HG03060 (cell line): ENCODE data around the gene HSD17B4.
A peak's percentile ranks its signal among the peaks of the same experiment; 100 is the strongest.
"Not testable (repeated sequence)": the region's sequence is repeated elsewhere in the genome, so short reads cannot be mapped to it uniquely, and the experiment has no call there.

Source experiments
- ATAC-seq: cut with Tn5 transposase; IDR thresholded peaks from one replicate; pipeline ENCODE4 v1.9.1; 2021; ENCODE audit warnings: low read depth, moderate number of reproducible peaks; ENCODE audit not compliant: unreplicated experiment

Gene HSD17B4, protein sequence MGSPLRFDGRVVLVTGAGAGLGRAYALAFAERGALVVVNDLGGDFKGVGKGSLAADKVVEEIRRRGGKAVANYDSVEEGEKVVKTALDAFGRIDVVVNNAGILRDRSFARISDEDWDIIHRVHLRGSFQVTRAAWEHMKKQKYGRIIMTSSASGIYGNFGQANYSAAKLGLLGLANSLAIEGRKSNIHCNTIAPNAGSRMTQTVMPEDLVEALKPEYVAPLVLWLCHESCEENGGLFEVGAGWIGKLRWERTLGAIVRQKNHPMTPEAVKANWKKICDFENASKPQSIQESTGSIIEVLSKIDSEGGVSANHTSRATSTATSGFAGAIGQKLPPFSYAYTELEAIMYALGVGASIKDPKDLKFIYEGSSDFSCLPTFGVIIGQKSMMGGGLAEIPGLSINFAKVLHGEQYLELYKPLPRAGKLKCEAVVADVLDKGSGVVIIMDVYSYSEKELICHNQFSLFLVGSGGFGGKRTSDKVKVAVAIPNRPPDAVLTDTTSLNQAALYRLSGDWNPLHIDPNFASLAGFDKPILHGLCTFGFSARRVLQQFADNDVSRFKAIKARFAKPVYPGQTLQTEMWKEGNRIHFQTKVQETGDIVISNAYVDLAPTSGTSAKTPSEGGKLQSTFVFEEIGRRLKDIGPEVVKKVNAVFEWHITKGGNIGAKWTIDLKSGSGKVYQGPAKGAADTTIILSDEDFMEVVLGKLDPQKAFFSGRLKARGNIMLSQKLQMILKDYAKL

DNA sequence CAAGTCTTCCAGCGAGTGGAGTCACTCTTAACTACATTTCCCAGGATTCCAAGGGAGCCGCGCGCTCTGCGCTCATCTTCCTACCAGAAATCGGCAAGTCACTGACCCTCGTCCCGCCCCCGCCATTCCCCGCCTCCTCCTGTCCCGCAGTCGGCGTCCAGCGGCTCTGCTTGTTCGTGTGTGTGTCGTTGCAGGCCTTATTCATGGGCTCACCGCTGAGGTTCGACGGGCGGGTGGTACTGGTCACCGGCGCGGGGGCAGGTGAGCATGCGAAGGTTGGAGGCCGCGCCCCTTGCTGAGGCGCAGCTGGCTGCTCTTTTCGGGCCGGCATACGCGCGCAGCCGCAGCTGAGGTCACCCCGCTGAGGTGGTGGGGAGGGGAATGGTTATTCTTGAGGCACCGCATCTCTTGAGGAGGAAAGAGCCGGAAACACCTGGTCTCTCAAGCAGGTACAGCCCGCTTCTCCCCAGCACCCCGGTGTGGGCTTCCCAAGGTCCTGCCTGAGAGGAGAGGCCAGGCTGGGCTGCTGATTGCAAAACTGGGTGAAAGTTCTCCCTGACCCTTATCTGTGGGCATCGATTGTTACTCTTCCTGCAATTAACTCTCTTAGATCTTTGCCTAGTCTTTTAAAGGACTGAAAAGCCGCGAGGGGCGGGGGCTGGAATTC is at the start of gene HSD17B4:
Gene HSD17B4 (plus strand): TSS at position 125 of the 667 bp plus-strand sequence. CDS start 79 bp downstream, at position 204.
- ATAC-seq: peak; percentile 96

GRCh38 chr5:119402555-119402954 is 49.7 kb upstream of the HSD17B4 start:
- no peak for ATAC-seq

DNA sequence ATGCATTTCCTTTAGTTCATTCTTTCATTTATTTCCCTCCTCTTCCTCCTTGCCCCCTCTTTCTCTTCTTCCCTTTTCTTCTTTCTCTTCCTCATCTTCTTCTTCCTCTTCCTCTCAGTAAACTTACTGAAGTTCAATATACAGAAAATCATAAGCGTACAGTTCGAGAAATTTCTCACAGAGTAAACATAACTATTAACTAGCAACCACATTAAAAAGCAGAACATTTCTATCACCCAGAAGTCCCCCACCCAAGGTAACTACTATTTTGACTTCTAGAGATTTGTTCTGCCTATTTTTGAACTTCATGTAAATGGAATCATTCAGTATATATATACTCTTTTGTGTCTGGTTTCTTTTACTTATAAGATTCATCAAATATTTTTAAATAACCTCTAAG is 48.3 kb upstream of the HSD17B4 start:
- no peak for ATAC-seq

DNA sequence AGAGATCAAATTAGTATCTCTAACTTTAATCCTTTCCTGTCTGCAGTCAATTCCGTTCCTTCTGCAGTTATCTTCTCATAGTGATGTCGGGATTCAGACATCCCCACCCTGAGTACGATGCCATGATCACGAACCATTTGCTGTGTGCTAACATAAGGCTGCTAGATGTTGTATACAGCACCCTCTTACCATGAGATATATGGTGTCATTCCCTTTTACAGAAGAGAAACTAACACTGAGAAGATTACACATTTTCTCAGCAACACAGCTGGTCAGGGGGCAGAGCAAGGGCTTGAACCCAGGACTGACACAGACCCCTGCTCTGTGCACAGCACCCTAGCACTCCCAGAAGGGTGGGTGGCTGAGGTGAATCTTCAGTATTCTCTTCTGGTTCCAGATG is 46.9 kb upstream of the HSD17B4 start:
- no peak for ATAC-seq

- no peak for ATAC-seq
These were observed 45.7 kb upstream of the HSD17B4 start for GRCh38 chr5:119406551-119407110.

GRCh38 chr5:119409235-119409815 is 43.0 kb upstream of the HSD17B4 start:
- no peak for ATAC-seq

- no peak for ATAC-seq
These were observed 41.7 kb upstream of the HSD17B4 start for GRCh38 chr5:119410448-119411159.

- ATAC-seq: peak; percentile 51
These were observed 40.7 kb upstream of the HSD17B4 start for GRCh38 chr5:119411361-119412278.

GRCh38 chr5:119412279-119413227 is 39.7 kb upstream of the HSD17B4 start:
- no peak for ATAC-seq

DNA sequence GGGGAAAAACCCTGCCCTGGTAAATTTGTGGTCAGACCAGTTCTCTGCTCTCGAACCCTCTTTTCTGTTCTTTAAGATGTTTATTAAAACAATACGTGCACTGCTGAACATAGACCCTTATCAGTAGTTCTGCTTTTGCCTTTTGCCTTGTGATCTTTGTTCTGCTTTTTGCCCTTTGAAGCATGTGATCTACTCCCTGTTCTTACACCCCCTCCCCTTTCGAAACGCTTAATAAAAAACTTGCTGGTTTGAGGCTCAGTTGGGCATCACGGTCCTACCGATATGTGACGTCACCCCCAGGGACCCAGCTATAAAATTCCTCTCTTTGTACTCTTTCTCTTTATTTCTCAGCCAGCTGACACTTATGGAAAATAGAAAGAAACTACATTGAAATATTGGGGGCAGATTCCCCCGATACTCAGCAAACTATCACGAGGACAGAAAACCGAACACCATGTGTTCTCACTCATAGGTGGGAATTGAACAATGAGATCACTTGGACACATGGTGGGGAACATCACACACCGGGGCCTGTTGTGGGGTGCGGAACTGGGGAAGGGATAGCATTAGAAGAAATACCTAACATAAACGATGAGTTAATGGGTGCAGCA is 38.1 kb upstream of the HSD17B4 start:
- ATAC-seq: peak; percentile 26

- peak; percentile 19 for ATAC-seq
These were observed 34.2 kb upstream of the HSD17B4 start for GRCh38 chr5:119417891-119418605.

DNA sequence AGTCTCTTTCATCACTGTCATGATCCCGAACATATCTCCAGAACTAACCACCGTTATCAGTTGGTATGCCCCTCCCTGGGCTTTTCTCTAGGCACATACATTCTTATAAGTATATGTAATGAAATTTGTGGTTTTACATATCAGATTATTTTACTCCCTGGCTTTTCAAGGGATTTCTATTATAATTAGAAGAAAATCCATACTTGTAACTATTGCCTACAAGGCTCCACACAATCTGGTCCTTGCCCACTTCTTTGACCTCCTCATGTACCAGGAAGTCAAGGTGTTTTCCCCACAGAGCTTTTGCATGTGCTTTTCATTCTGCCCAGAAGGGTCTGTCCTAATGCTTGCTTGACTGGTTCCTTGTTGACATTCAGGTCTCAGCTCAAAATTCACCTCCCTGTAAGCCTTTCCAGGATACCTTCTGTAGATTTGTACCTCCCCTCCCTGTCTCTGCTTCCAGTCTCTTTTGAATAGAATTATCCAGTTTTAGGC is 33.6 kb upstream of the HSD17B4 start:
- peak; percentile 76 for ATAC-seq

GRCh38 chr5:119420169-119420568 is 32.1 kb upstream of the HSD17B4 start:
- no peak for ATAC-seq

GRCh38 chr5:119426057-119426456 is 26.2 kb upstream of the HSD17B4 start:
- no peak for ATAC-seq

DNA sequence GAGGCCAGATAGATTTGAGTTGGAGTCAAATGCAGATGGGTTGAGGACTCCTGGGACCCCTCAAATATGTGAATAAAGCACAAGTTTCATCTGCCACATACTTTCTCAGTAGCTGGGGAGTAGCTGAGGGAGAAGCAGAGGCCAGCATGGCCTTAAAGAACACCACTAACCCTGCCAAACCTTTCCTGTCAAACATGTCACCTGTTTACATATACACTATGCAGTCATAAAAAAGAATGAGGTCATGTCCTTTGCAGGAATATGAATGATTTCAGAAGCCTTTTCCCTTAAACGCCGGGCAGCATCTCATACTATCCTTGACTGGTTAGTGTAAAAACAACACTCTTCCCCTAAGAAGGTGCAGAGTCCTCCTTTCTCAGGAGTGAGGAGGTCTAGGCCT is 25.2 kb upstream of the HSD17B4 start:
- ATAC-seq: no peak

GRCh38 chr5:119427596-119427995 is 24.7 kb upstream of the HSD17B4 start:
- not testable (repeated sequence) for ATAC-seq

GRCh38 chr5:119428166-119428565 is 24.1 kb upstream of the HSD17B4 start:
- ATAC-seq: not testable (repeated sequence)
